IPS-NIHi7 (cell line): ENCODE results near the gene SERP1.
"Not testable (repeated sequence)": the region's sequence is repeated elsewhere in the genome, so short reads cannot be mapped to it uniquely, and the experiment has no call there.

Source experiments
- DNase-seq: peaks from one replicate; pipeline ENCODE4 v3.0.0; 2012; ENCODE audit warnings: mixed read lengths; ENCODE audit errors: extremely low spot score

SERP1 gene

DNA sequence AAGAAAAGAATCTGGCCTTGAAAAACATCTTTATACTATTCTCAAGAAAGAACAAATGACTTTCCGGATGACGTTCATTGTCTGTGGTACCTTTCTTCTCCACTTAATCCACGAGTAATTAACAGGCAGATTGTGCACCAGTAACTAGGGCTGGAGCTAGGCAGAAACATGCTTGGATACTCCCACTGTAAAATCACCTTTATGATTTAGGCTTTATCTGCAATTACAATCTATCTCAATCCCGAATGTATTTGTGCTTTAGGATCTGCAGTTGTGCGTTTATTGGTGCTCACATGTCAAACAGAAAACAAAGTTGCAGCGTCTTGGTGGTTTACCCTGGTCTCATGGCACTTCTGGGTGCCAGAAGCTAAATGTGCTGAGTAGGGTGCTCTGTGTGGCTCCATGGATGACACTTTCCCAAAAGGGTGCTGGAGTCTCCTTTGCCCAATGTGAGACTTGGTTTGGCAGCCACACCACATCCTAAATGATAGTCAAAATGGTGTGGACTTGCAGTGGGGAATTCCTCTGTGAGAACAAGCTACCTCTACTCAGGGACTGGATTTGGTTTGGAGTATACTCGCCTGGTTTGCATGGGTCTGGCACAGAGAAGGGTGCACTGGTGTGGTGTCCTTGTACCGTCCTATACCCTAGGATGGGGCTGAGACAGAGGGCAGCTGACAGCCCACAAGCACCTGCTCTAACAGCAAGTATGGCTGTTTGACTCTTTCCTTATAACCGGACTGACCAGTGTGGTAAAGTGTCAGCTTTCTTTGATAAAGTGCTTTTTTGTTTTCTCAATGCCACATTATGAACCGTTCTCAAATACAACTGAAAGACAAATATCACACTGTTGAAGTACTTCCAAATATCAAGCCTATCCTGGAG, 7.7 kb downstream of the SERP1 start:
- DNase-seq, result no peak

DNA sequence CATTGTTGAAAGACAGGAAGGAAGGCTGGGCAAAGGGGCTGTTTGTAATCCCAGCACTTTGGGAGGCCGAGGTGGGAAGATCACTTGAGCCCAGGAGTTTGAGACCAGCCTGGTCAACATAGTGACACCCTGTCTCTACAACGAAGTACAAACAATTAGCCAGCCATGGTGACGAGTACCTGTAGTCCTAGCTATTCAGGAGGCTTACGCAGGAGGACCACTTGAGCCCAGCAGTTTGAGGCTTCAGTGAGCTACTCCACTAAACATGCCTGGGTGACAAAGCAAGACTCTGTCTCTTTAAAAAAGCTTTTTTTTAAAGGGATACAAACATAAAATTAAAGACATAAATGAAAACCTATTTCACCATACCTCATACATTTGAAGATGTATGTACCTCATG, 11.1 kb downstream of the SERP1 start:
- DNase-seq, result no peak

DNA sequence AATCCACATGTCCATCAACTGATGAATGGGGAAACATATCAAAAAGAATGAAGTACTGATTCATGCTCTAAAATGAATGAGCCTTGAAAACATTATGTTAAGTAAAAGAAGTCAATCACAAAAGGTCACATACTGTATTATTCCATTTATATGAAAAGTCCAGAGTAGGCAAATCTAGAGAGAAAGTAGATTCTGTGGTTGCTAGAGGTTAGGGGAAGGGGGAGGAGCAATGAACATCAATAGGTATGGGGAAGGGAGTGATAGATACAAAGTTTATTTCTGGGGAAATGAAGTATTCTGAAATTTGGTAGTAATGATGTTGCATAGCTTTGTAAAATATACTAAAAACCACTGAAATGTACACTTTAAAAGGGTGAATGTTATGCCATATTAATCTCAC, 14.5 kb downstream of the SERP1 start:
- no peak for DNase-seq

DNA sequence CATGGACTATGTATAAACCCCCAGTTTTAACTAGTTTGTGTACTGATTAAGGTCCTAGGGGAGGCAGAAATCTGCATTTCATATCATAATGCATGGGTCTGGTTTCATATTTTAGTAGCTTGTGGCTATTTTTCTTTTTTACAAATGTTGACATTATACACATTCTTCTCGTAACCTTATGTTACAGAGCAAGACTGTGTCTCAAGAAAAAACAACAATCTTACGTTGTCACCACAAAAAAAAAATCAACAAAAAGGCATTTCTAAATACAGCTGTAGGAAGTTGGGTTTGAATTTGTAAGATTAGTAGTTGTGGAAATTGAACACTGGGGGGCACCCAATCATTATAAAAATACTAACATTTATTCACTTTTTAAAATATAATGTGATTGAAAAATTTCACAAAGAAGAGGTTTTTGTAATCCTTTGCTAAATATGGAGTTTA, 17.9 kb downstream of the SERP1 start:
- DNase-seq, result no peak

DNA sequence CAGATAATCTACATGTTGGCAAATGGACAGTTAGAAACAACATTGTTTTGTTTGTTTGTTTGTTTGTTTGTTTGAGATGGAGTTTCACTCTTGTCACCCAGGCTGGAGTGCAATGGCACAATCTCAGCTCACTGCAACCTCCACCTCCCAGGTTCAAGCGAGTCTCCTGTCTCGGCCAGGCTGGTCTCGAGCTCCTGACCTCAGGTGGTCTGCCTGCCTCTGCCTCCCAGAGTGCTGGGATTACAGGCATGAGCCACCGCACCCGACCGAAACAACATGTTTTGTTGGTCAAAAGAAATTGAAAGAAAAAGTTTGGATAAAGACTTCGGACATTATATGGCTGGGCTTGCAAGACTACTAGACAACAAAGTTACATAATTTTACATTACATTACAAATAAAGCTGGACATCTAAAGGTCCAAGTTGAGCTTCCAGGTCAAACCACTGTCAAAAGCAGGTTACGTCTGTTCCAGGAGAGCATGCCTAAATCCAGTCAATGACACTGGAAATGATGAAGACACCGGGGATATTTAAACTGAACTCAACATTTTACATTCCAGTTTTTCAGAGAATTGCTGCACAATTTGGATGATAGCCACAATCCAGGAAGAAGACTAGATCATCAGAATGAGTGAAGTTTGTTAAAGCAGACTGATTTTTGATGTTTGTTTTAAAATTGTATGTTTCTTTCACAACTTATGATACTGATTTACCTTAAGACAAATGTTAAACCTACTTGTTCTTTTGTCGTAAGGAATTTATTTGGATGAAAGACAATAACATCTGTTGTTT, 18.6 kb downstream of the SERP1 start:
- DNase-seq, result no peak

DNA sequence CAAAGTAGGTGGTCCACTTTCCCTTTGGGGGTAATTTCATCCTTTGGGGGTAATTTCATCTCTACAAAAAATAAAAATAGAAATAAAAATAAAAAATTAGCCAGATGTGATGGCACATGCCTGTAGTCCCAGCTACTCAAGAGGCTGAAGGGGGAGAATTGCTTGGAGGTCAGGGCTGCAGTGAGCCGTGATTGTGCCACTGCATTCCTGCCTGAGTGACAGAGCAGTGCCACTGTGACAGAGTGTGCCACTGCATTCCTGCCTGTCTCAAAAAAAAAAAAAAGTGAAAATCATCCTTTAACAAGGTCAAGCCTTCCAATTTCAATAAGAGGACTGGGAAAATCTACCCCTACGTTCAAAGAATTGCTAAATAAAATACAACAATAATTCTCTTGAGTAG, 22.8 kb downstream of the SERP1 start:
- no peak for DNase-seq

DNA sequence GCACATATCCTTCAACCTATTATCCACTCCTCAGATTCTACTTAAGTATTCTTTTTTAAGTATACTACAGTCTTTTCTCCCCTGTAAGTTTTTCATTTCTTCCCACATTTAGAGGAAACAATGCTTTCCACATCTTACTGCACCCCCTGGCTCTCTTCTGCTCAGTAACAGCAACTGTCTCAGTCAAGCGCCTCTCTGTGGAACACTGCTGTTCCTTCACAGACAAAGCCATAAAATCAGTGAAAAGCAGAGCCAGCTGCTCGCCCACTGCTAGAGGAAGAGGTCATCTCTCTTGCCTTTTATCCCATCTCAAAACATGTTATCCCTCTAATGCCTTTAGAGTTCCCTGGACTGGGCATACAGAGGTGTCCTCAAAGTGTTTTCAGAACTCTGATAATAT, 24.8 kb downstream of the SERP1 start:
- no peak for DNase-seq

DNA sequence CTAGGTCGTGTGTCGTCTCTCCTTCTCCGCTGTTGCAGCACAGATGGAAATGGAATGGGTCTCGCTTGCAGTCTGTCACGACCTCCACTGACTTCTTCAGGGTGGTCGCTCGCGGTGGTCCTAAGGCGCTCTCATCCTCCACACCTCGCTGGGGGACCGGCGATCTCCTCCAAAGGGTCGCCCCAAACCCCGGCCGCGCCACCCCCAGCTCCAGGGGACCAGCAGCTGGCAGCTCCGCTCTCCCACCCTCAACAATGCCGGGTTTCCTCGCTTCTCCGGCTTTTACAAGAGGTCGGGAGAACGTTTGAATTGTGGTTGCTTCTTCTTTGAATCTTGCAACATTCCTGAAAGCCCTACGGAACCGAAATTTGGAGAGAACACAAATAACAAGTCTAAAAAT, 25.9 kb downstream of the SERP1 start:
- DNase-seq, result no peak

DNA sequence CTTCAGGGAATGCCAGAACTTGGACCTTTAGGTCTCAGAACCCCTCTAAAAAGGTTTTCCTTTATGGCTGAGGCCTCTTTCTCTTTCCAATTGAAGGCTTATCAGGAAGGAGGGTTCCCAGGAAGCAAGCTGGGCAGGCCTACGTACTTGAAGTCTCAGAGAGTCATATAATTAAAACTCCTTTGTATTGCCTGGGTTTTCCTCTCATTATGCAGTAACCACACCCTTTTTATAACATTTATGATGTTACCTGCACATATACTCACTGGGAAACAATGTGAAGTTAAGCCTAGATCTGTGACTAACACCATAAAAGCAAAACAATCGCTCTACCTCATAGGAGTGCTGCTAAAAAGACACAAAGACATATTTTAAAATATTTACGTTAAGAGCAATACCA, 27.3 kb downstream of the SERP1 start:
- DNase-seq, result no peak

DNA sequence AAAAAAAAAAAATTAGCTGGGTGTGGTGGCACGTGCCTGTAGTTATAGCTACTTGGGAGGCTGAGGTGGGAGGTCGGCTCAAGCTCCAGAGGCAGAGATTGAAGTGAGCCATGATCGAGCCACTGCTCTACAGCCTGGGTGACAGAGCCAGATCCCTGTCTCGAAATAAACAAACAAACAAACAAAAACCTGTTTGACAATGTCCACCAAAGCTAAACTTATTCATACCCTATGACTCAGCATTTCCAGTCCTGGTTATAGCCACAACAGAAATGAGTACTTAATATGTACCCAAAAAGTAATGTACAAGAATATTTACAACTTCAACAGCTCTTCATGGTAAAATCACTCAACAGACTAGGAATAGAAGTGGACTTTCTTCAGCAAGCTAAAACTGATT, 31.1 kb downstream of the SERP1 start:
- no peak for DNase-seq

DNA sequence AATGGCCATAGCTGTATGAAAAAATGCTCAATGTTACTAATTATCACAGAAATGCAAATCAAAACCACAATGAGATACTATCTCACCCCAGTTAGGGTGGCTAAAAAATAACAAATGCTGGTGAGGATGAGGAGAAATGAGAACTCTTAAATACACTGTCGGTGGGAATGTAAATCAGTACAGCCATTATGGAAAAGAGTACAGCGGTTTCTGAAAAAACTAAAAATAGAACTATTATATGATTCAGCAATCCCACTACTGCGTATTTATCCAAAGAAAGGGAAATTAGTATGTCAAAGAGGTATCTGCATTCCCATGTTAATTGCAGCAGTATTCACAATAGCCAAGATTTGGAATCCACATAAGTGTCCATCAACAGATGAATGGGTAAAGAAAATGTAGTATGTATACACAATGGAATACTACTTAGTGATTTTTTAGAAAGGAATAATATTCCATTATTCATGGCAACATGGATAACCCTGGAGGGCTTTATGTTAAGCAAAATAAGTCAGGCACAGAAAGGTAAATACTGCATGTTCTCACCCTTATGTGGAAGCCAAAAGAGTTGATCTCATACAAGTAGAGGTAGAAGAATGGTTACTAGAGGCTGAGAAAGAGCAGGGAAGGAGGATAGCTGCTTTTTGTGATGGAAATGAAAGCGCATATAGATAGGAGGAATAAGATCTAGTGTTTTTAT, 35.0 kb downstream of the SERP1 start:
- DNase-seq, result no peak

DNA sequence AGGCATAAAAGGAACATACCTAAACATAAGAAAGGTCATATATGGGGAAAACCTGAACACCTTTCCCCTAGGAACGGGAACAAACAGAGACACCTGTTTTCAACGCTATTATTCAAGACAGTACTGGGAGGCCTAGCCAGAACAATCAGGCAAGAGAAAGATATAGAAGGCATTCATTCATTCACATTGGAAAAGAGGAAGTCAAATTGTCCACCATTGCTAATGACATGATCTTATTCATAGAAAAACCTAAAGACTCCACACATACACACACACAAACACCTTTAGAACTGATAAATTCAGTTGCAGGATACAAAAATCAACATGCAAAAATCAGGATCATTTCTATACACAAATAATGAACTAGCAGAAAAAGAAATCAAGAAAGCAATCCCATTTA, 36.5 kb downstream of the SERP1 start:
- DNase-seq, result no peak

DNA sequence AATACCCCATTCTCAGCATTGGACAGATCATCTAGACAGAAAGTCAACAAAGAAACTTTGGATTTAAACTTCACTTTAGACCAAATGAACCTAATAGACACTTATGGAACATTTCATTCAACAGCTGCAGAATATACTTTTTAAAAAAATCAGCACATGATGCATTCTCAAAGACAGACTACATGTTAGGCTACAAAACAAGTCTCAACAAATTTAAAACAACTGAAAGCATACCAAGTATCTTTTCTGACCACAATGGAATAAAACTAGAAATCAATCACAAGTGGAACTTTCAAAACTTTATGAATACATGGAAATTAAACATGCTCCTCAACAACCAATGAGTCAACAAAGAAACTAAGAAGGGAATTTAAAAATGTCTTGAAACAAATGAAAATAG, 37.9 kb downstream of the SERP1 start:
- DNase-seq, result no peak

DNA sequence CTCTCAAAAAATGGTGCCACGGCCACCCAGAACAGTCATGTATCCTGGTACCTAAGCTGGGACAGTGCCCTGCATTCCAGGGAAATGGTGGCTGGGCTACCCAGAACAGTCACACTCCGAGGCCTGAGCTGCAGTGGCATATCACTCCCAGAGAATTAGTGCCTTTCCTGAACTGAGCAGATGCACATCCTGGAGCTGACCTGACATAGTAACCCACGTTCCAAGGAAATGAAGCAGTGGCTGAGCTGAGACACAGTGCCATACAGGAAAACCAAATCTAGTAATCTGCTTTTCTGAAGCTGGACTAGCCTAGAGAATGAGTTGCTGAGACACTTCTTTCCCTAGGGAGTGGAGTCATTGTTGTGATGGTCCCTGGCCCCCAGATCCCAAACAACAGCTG, 41.8 kb downstream of the SERP1 start:
- no peak for DNase-seq

DNA sequence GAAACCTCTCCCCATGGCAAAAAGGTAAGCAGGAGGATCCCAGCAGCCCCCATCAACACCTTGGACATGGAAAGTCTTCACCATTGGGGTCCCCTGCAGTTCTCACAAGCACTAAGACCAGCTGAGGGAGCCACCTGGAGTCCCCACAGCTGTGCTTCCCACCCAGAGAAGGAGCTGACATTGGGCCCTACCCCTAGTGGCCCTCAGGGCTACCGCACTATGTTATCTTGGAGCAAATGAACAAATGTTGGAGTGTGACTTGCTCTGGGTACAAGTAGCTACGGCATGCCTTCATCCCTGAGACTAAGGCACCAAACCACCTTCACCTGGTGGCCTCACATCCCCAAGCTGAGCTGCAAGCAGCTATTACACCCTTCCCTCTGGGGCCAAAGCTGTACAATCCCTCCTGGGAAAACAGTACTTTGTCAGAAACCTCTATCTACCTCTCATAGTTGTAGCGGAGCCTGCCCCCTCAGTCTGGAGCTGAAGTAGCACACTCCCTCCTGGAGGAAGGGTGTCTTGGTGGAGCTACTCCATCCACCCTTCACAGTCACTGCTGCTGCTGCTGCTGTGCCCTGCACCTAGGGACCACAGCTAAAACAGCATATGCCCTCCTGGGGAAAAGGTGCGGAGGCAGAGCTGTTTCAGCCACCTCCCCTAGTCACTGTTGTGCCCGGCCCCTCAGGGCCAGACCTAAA, 42.7 kb downstream of the SERP1 start:
- DNase-seq, result peak; percentile 27

DNA sequence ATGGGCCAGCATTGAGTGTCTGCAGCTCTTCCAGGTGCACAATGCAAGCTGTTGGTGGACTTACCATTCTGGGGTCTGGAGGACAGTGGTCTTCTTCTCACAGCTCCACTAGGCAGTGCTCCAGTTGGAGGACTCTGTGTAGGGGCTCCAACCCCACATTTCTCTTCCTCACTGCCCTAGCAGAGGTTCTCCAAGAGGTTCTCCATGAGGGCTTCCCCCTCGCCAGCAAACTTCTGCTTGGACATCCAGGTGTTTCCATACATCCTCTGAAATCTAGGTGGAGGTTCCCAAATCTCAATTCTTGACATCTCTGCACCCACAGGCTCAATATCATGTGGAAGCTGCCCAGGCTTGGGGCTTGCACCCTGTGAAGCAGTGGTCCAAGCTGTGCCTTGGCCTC, 45.3 kb downstream of the SERP1 start:
- not testable (repeated sequence) for DNase-seq

DNA sequence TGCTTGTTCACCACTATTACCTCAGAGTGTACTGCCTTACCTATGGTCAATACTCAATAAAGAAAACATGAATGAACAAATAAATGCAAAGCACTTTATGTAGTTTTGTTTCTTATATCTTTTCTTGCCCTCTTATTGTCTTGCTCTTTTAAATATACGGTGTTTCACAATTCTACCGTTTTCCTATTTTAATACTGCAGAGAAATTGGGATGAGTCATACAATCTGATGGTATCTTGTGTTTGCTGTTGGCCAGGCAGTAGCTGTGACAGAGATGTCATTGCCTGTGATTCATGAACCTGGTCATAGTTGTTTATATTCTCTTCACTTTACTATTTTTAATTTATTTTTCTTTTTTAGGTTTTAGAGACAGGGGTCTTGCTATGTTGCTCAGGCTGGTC, 48.3 kb downstream of the SERP1 start:
- no peak for DNase-seq

DNA sequence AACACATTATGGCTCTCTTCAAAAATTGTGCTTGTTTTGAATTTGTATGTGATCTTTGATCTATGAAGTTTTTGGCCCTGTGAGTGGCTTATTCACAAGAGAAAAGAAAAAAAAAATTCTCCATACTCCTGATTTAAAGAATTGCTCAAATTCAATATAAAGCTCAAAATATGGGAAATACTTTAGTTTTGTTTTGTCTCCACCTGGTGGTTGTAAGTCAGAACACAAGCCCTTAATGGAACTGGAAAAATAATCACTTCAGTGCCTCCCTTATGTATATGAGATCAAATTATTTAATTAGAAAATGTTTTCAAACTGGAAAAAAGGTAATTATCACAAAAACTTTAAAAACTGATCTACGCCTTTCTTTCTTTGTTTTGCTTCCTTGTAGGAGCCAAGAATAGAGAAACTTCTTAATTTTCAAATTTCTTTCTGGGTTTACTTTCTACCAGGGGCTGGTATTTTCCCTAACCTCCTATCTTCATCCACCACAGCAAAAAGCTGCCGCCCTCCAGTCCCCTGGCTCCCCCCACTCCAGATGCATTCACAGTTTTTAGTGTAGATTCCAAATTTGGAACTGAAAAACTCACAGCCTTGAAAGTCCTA, 50.6 kb downstream of the SERP1 start:
- peak; percentile 36 for DNase-seq

DNA sequence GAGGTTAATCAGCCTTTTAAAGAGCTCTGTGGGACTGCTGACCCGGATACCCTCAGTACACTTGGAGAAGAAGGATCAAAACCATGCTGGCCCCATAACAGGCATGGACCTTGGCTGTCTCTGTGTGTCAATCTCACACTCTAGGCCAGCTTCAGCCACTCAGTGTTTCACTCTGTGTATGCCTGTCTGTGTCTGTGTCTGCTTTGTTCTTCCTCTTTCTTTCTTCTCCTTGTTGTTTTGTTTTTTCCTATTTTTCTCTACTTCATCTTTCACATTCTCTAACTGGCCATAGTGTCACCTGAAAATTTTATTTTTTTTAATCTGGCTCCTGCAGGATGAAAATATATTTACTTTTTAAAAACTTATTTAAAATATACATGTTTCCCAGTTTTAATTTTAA, 51.1 kb downstream of the SERP1 start:
- DNase-seq, result no peak

DNA sequence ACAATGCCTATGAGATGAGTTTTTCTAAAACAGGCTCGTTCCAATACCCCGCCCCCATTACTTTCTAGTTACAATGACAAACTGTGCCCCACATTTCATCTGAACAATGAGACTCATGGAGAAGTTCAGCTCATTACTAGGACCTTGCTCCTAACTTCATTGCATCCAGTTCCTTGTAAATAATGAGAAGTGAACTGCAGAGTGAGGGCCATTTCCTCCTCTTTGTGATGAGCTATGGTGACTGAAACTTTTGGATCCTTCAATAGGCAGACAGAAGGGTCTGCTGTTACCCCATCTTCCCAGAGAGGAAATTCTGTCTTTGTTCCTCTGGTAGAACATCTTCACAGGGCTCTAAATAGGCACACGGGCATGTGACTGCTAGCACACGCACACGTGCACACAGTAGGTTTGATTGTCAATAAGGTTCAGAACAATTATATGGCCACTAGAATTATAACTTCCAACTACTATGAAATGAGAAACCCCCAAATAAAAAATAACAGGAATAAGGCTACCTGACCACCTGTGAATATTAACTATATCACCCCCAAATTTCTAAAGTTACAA, 51.8 kb downstream of the SERP1 start:
- no peak for DNase-seq
